Omental fat pad (tissue), 4 donors: ENCODE results near the gene NFXL1. TPM values are rescaled to one million over a fixed set of nuclear protein-coding genes. Genes with fewer than 3 reads are reported as not detected.
A peak's percentile ranks its signal among the peaks of the same experiment; 100 is the strongest.
"Not testable (repeated sequence)": the region's sequence is repeated elsewhere in the genome, so short reads cannot be mapped to it uniquely, and the experiment has no call there.

Experiments
- ATAC-seq: fragments of 150-250 bp; one replicate; pipeline ENCODE4 v1.9.1; 2016; ENCODE audit warnings: mild to moderate bottlenecking, moderate library complexity; ENCODE audit not compliant: low FRiP score
- DNase-seq: peaks from one replicate; pipeline ENCODE4 v3.0.0-alpha.2; 2019; ENCODE audit warnings: low spot score
- CTCF ChIP-seq, 3 donors: fragments of 450-650 bp; IDR thresholded peaks; one replicate each; pipeline ENCODE4 v1.5.1; 2016 to 2017; ENCODE audit warnings: antibody characterized with exemption in 3 of 3, mild to moderate bottlenecking in 3 of 3, moderate library complexity in 2 of 3
- total RNA-seq, 4 donors: library from RNA; depleted of rRNA; stranded (reverse); fragments of >200 nt; gene quantifications; one replicate each; pipeline ENCODE4 v1.1.0, GENCODE V29; 2016

NFXL1 gene
- total RNA-seq, 4 donors from 2014 or later: 6.3 to 14.0 (median 8.6) TPM

GRCh38 chr4:47936336-47936735, 22.0 kb upstream of the NFXL1 start:
- ATAC-seq (no peak), DNase-seq (no peak)
- TF ChIP-seq CTCF (IDR thresholded peaks at IDR 0.05): no peak

GRCh38 chr4:47933840-47934239, 19.5 kb upstream of the NFXL1 start:
- no peak for TF ChIP-seq CTCF (IDR thresholded peaks at IDR 0.05)
- DNase-seq (no peak), ATAC-seq (no peak)

DNA sequence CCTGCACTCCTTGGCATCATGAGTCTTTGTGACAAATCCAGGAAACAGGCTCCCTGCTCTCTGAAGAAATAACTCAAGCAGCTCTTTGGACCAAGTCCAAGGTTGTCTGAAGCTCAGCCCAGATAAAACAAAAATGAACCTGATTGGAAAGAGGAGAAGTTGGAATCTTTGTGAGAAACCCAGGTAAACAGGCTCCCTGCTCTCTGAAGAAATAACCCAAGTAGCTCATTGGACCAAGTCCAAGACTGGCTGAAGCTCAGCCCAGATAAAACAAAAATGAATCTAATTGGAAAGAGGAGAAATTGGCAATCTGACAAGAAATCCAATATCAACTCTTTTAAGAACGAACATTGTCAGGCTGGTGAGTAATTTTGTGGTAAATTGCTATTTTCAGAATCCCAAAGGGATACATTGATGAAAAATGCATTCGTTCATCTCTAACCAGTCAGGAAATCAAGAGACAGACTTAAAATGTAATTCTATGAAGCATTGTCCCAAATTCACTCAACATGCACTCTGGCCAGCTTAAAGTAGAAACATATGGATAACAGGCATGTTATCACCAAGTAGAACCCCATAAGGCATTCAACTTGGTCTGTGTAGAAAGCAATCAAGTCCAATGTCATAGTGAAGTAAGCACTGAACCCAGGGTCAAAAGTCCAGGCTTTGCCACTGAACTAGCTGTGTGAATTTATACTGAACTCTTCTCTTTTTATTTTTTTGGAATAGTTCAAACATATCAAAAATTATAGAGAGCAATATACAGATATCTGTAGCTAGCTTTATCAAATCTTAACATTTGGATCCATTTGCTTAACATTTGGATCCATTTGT, 16.8 kb upstream of the NFXL1 start:
- DNase-seq: no peak
- no peak for TF ChIP-seq CTCF (IDR thresholded peaks at IDR 0.05)
- ATAC-seq: no peak

DNA sequence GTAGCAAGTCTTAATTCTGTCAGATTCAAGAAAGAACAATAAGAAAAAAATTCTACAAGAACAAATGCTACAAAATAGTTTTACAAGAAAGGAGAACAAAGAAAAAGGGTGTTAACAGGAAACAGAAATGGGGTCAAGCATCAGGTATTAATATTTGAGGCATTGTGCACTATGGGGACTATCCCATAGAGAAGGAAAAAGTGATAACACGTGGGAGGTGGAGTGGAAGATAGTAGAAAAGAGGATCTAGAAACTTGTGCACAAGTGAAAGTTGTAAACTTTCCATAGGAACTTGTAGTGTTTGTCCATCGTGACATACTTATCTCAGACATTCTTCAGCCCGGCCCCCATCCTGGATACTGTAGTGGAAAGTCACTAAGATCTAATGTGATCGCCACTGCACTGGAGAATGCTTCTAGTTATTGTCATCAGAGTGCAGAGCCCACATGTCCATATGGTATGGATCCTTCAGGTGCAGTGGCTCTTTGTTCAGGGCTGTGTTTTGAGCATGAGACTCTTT, 15.4 kb upstream of the NFXL1 start:
- ATAC-seq (no peak), DNase-seq (no peak)
- TF ChIP-seq CTCF (IDR thresholded peaks at IDR 0.05): no peak

- DNase-seq (no peak), ATAC-seq (peak; percentile 77)
- no peak for TF ChIP-seq CTCF (IDR thresholded peaks at IDR 0.05)
Measured at GRCh38 chr4:47926667-47927258, 12.4 kb upstream of the NFXL1 start.

- ATAC-seq, DNase-seq: not testable (repeated sequence)
Measured at GRCh38 chr4:47923261-47923608, 8.9 kb upstream of the NFXL1 start.

- ATAC-seq, DNase-seq: not testable (repeated sequence)
Measured at GRCh38 chr4:47922436-47923260, 8.3 kb upstream of the NFXL1 start.

GRCh38 chr4:47917163-47917562, 2.8 kb upstream of the NFXL1 start:
- DNase-seq, ATAC-seq: not testable (repeated sequence)
